ENCODE measurements around the gene ABCA10. TPM values are rescaled to one million over a fixed set of nuclear protein-coding genes. Genes with fewer than 3 reads are reported as not detected.
A peak's percentile ranks its signal among the peaks of the same experiment; 100 is the strongest.

Gene ABCA10
- total RNA-seq, 4 donors from 2014 or later = 0.23 to 7.8 (median 1.9) TPM

DNA sequence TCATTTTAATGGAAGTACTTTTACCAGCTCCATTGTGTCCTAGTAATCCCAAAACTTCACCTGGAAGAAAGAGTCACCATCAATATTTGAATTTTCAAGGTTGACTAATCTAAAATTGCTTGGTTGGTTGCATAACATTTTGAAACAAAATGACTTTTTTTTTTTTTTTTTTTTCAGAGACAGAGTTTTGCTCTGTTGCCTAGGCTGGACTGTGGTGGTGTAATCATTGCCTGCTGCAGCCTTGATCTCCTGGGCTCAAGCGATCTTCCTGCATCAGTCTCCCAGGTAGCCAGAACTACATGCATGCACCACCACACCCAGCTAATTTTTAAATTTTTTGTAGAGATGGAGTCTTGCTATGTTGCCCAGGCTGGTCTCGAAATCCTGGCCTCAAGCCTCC lies 74.4 kb downstream of the ABCA10 start:
- Histone ChIP-seq H3K4me3 (no peak overlapping the region), H3K36me3 (peaks cover 0 to 13% (median 0%) of the 10 kb centered on the region in 3 donors), H3K27ac (no peak overlapping the region), H3K9me3 (no peaks in the 10 kb centered on the region), H3K27me3 (no peaks in the 10 kb centered on the region), H3K4me1 (no peaks in the 10 kb centered on the region)
- intact Hi-C loops (cut with DNase I) = no loop called here
- no peak for DNase-seq
- 86 to 90% methylated on average over 1 to 2 of the region's 2 CpGs for WGBS, 2 donors
- no peak for TF ChIP-seq POLR2A (IDR thresholded peaks at IDR 0.05)
- TF ChIP-seq, protein P1, sequence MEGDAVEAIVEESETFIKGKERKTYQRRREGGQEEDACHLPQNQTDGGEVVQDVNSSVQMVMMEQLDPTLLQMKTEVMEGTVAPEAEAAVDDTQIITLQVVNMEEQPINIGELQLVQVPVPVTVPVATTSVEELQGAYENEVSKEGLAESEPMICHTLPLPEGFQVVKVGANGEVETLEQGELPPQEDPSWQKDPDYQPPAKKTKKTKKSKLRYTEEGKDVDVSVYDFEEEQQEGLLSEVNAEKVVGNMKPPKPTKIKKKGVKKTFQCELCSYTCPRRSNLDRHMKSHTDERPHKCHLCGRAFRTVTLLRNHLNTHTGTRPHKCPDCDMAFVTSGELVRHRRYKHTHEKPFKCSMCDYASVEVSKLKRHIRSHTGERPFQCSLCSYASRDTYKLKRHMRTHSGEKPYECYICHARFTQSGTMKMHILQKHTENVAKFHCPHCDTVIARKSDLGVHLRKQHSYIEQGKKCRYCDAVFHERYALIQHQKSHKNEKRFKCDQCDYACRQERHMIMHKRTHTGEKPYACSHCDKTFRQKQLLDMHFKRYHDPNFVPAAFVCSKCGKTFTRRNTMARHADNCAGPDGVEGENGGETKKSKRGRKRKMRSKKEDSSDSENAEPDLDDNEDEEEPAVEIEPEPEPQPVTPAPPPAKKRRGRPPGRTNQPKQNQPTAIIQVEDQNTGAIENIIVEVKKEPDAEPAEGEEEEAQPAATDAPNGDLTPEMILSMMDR (IDR thresholded peaks at IDR 0.05) = no peak

- Histone ChIP-seq H3K27ac (no peak overlapping the region), H3K36me3 (peaks cover 0 to 21% (median 0%) of the 10 kb centered on the region in 3 donors), H3K4me1 (no peaks in the 10 kb centered on the region), H3K9me3 (no peaks in the 10 kb centered on the region), H3K27me3 (no peaks in the 10 kb centered on the region), H3K4me3 (no peak overlapping the region)
- no peak for DNase-seq
- intact Hi-C loops (cut with DNase I) = no loop called here
- no peak for TF ChIP-seq POLR2A (IDR thresholded peaks at IDR 0.05)
- TF ChIP-seq, protein P1 (IDR thresholded peaks at IDR 0.05) = no peak
- 33 to 63% methylated on average over 1 of the region's 1 CpG for WGBS, 2 donors
Measured at GRCh38 chr17:69150333-69150732, 78.3 kb downstream of the ABCA10 start.

GRCh38 chr17:69147460-69147859 lies 81.2 kb downstream of the ABCA10 start:
- intact Hi-C loops (cut with DNase I) = no loop called here
- no peak for TF ChIP-seq POLR2A (IDR thresholded peaks at IDR 0.05)
- TF ChIP-seq, protein P1 (IDR thresholded peaks at IDR 0.05) = no peak
- Histone ChIP-seq H3K9me3 (no peaks in the 10 kb centered on the region), H3K36me3 (peaks cover 0 to 11% (median 0%) of the 10 kb centered on the region in 3 donors), H3K27ac (no peak overlapping the region), H3K27me3 (no peaks in the 10 kb centered on the region), H3K4me1 (peaks cover 0 to 5% (median 2%) of the 10 kb centered on the region in 3 donors), H3K4me3 (no peak overlapping the region)
- no peak for DNase-seq
- WGBS, 2 donors = 81 to 83% methylated on average over 2 of the region's 2 CpGs

DNA sequence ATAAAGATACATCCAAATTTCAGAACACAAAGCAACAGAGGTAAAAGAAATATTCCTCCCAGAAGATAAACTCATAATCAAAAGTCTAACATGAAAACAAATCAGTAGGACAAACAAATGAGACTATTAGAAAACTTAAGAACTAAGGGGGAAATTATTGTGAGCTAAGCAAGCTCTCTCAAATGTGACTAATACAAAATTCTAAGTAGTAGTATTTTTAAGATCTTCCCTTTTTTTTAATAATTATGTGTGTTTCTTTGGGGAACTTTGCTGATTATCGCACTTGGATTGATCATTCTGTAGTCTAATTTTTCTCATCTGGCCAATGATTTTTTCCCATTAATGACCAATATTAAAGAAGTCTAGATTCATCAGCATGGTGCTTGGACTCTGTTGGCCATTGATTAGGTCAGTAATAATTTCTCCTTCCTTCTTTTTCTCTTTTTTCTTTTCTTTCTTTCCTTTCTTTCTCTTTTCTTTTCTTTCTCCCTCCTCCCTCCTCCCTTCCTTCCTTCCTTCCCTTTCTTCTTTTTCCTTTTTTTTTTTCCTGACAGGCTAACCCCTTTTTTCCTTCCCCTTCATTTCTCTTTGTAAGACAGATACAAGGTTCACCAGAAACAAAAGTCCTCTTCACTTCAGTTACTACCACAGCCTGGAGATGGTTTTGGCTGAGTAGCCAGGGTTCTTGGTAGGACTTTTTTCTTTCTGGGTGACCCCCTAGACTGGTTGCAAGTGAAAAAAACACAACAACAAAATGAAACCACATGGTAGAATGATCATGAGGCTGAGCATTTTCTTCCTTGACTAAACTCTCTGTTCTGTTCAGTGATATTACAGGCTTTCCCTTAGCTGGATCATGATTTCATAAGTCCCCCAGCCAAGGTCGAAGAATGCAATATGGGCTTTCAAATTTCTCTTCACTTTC lies 84.0 kb downstream of the ABCA10 start:
- no peak for DNase-seq
- TF ChIP-seq, protein P1 (IDR thresholded peaks at IDR 0.05) = no peak
- TF ChIP-seq POLR2A (IDR thresholded peaks at IDR 0.05) = no peak
- Histone ChIP-seq H3K9me3 (no peaks in the 10 kb centered on the region), H3K36me3 (peaks cover 0 to 11% (median 0%) of the 10 kb centered on the region in 3 donors), H3K4me3 (no peak overlapping the region), H3K27ac (no peak overlapping the region), H3K4me1 (peaks cover 0 to 12% (median 5%) of the 10 kb centered on the region in 3 donors), H3K27me3 (no peaks in the 10 kb centered on the region)
- WGBS, 2 donors = 91 to 95% methylated on average over 2 of the region's 2 CpGs
- intact Hi-C loops (cut with DNase I) = no loop called here

GRCh38 chr17:69143683-69144231 lies 84.9 kb downstream of the ABCA10 start:
- intact Hi-C loops (cut with DNase I) = no loop called here
- no peaks in the 10 kb centered on the region for H3K9me3 ChIP-seq
- no peak for TF ChIP-seq POLR2A (IDR thresholded peaks at IDR 0.05)
- TF ChIP-seq, protein P1 (IDR thresholded peaks at IDR 0.05) = no peak
- peaks cover 0 to 12% (median 5%) of the 10 kb centered on the region in 3 donors for H3K4me1 ChIP-seq
- 85 to 94% methylated on average over 3 of the region's 3 CpGs for WGBS, 2 donors
- no peak for DNase-seq
- peak overlapping the region in 1 of 4 donors; percentile 50 for H3K27ac ChIP-seq
- peaks cover 0 to 4% (median 0%) of the 10 kb centered on the region in 3 donors for H3K36me3 ChIP-seq
- H3K4me3 ChIP-seq = no peak overlapping the region
- no peaks in the 10 kb centered on the region for H3K27me3 ChIP-seq

All from esophagus squamous epithelium (tissue), 5 donors.